GM12878 (cell line): Measurements from ENCODE around the gene VANGL1. TPM values are rescaled to one million over a fixed set of nuclear protein-coding genes. Genes with fewer than 3 reads are reported as not detected.

Experiments used
- ATAC-seq: fragments of 200-7000 bp; cut with Tn5 transposase; 3 replicates; pipeline ENCODE4 v1.9.1; 2020; ENCODE audit warnings: mild to moderate bottlenecking, moderate library complexity
- BruUV-seq: library from RNA; stranded (reverse); fragments of 400-500 nt; replicated peaks from 2 replicates; lab custom pipeline; 2021; lab: Mats Ljungman, UMichigan
- CTCF ChIA-PET: fragments of 300-600 bp; sonication (Branson Sonifier 250); formaldehyde crosslinking; extraction: SDS; loops from one replicate; lab custom pipeline; 2021; ENCODE audit warnings: inconsistent platforms; lab: Yijun Ruan, JAX
- POLR2A ChIA-PET: fragments of 350-600 bp; formaldehyde crosslinking; extraction: SDS; loops from one replicate; lab custom pipeline; 2021; ENCODE audit warnings: inconsistent platforms; lab: Charles Lee
- RAD21 ChIA-PET: fragments of 300-600 bp; sonication (Branson Sonifier 250); formaldehyde crosslinking; loops from one replicate; lab custom pipeline; 2023; ENCODE audit warnings: antibody characterized with exemption; ENCODE audit not compliant: unreplicated experiment; lab: Charles Lee
- SMC1A ChIA-PET: fragments of 300-600 bp; sonication (Branson Sonifier 250); formaldehyde crosslinking; loops from one replicate; lab custom pipeline; 2023; ENCODE audit not compliant: unreplicated experiment, uncharacterized antibody; lab: Charles Lee
- DNase-seq: peaks from one replicate; pipeline ENCODE4 v3.0.0-alpha.2; 2011; ENCODE audit warnings: low read depth, low spot score
- FAIRE-seq: peaks from 3 replicates; lab custom pipeline; 2011; peaks lifted over from hg19 to GRCh38; lab: Jason Lieb, UNC
- H2AFZ ChIP-seq: 2 replicates; pipeline ENCODE4 v1.6.0; 2011; ENCODE audit warnings: low read depth, low read length, control low read depth; ENCODE audit not compliant: control insufficient read depth
- H3K27ac ChIP-seq: 2 replicates; pipeline ENCODE4 v1.5.1; 2011; ENCODE audit warnings: control low read depth; ENCODE audit not compliant: control insufficient read depth, insufficient read depth
- H3K27me3 ChIP-seq, 2 experiments: replicated peaks in 1 of 2; 2 replicates each; pipeline versions ENCODE4 v1.6.0 to v1.6.1; 2011; ENCODE audit warnings: low read length in 1 of 2; ENCODE audit not compliant: control insufficient read depth in 2 of 2, insufficient read depth in 2 of 2
- H3K36me3 ChIP-seq, 2 experiments: 2 replicates each; pipeline ENCODE4 v1.5.1; 2011; ENCODE audit warnings: low read length in 1 of 2; ENCODE audit not compliant: control insufficient read depth in 2 of 2, insufficient read depth in 2 of 2
- H3K4me1 ChIP-seq: 2 replicates; pipeline ENCODE4 v1.6.1; 2011; ENCODE audit warnings: mild to moderate bottlenecking, low read length, moderate library complexity, mixed read lengths; ENCODE audit not compliant: control insufficient read depth, insufficient read depth
- H3K4me2 ChIP-seq: 2 replicates; pipeline ENCODE4 v1.6.0; 2011; ENCODE audit warnings: control low read depth; ENCODE audit not compliant: control insufficient read depth, insufficient read depth
- H3K4me3 ChIP-seq: fragments of 200-600 bp; sonication (generic); 2 replicates; pipeline ENCODE4 v1.5.1; 2016
- H3K79me2 ChIP-seq: 2 replicates; pipeline ENCODE4 v1.6.0; 2011; ENCODE audit warnings: low read length; ENCODE audit not compliant: control insufficient read depth, insufficient read depth
- H3K9ac ChIP-seq: 2 replicates; pipeline ENCODE4 v1.8.0; 2011; ENCODE audit warnings: low read length, control low read depth, mixed read lengths; ENCODE audit not compliant: control insufficient read depth, insufficient read depth
- H3K9me3 ChIP-seq: replicated peaks from 3 replicates; pipeline ENCODE4 v1.5.1; 2011; ENCODE audit warnings: mild to moderate bottlenecking, low read length; ENCODE audit not compliant: control insufficient read depth, insufficient read depth
- H4K20me1 ChIP-seq: 2 replicates; pipeline ENCODE4 v1.6.0; 2011; ENCODE audit not compliant: control insufficient read depth, insufficient read depth
- ATF2 ChIP-seq: IDR thresholded peaks from 2 replicates; pipeline ENCODE4 v1.6.1; 2012; ENCODE audit warnings: low read length, inconsistent platforms
- BCL11A ChIP-seq: IDR thresholded peaks from 2 replicates; pipeline ENCODE4 v1.6.1; 2011; ENCODE audit warnings: low read depth, low read length
- BCLAF1 ChIP-seq: fragments of 450-650 bp; IDR thresholded peaks from 2 replicates; pipeline ENCODE4 v1.6.1; 2017; ENCODE audit warnings: antibody characterized with exemption, mild to moderate bottlenecking, moderate library complexity
- CBX5 ChIP-seq: sonication (generic); IDR thresholded peaks from 2 replicates; pipeline ENCODE4 v1.6.1; 2016; ENCODE audit warnings: low read depth, moderate library complexity, mild to moderate bottlenecking, inconsistent platforms
- HSF1 ChIP-seq: fragments of 150-350 bp; IDR thresholded peaks from 2 replicates; pipeline ENCODE4 v1.6.1; 2014; ENCODE audit warnings: mild to moderate bottlenecking, low read depth, low read length
- KAT2A ChIP-seq: conservative IDR thresholded peaks from 2 replicates; pipeline ENCODE4 v1.6.1; 2011; ENCODE audit warnings: low read depth, low read length; ENCODE audit not compliant: control insufficient read depth
- MTA3 ChIP-seq: IDR thresholded peaks from 2 replicates; pipeline ENCODE4 v1.6.1; 2012; ENCODE audit warnings: low read length, inconsistent platforms, borderline replicate concordance
- SP1 ChIP-seq: IDR thresholded peaks from one replicate; pipeline ENCODE4 v1.6.1; 2011; ENCODE audit warnings: low read depth, low read length
- USF1 ChIP-seq: IDR thresholded peaks from 2 replicates; pipeline ENCODE4 v1.6.1; 2011; ENCODE audit warnings: borderline replicate concordance, low read depth, mild to moderate bottlenecking, moderate library complexity, mixed read lengths, low read length; ENCODE audit not compliant: insufficient read depth; ENCODE audit errors: extremely low read length
- WGBS: methylation state at CpG from one replicate; pipeline ENCODE4 v1.1.6; 2016; ENCODE audit warnings: low lambda C conversion rate; ENCODE audit not compliant: insufficient replicate concordance, insufficient coverage; ENCODE audit errors: missing lambda C conversion rate; 5-methylcytosine and 5-hydroxymethylcytosine counted together
- in situ Hi-C: fragments of 300-500 bp; cut with MboI; formaldehyde crosslinking; loops from 9 replicates; pipeline ENCODE4 v1.14.3; 2018; ENCODE audit warnings: mixed read lengths
- intact Hi-C: fragments of 100-400 bp; cut with micrococcal nuclease; formaldehyde crosslinking; loops from one replicate; pipeline ENCODE4 v1.14.2; 2022; ENCODE audit not compliant: unreplicated experiment
- polyA plus RNA-seq, 11 experiments: library from polyadenylated mRNA; depleted of rRNA in 4 of 11; unstranded in 6 of 11; stranded (reverse) in 5 of 11; fragments of >200 nt; fragmentation: Nextera tagmentation in 4 of 11; fragmentation: Illumina TruSeq in 1 of 11; extraction: Ambion mirVana in 4 of 11; extraction: Trizol in 1 of 11; gene quantifications; 1 replicate in 1 of 11; 2 replicates in 10 of 11; pipeline versions ENCODE4 v1.2.1 to v1.2.3, GENCODE V29; 2011 to 2016; ENCODE audit warnings: inconsistent platforms in 2 of 11, missing spikeins in 2 of 11, low read depth in 1 of 11
- total RNA-seq, 4 experiments: library from RNA; depleted of rRNA in 3 of 4; stranded (reverse); fragments of >200 nt in 3 of 4; fragmentation: Illumina TruSeq in 1 of 4; extraction: Trizol in 1 of 4; gene quantifications; 2 replicates each; pipeline versions ENCODE4 v1.2.1 to v1.2.3, GENCODE V29; 2013 to 2021
- TF ChIP-seq, protein P1 (sequence below): fragments of 450-650 bp; IDR thresholded peaks from 2 replicates; pipeline ENCODE4 v1.6.1; 2016; ENCODE audit warnings: mild to moderate bottlenecking
- TF ChIP-seq, protein P2 (sequence below): fragments of 450-650 bp; conservative IDR thresholded peaks from 2 replicates; pipeline ENCODE4 v1.6.1; 2017; ENCODE audit warnings: mild to moderate bottlenecking, moderate library complexity

The VANGL1 gene
- total and polyA plus RNA-seq, 10 of the 15 experiments (the other 5 are each of a cell fraction or from before 2014, with no cell fraction given): 0.71 to 12.9 (median 6.3) TPM

- DNase-seq: no peak
- SMC1A ChIA-PET: no interaction called here
- WGBS: 96% methylated on average over 14 of the region's 14 CpGs
- Histone ChIP-seq H3K9ac (no peak overlapping the region), H2AFZ (no peak overlapping the region), H3K4me3 (no peak overlapping the region), H3K27ac (no peak overlapping the region), H3K4me2 (no peak overlapping the region), H3K27me3 (no peaks in the 10 kb centered on the region), H4K20me1 (no peaks in the 10 kb centered on the region), H3K4me1 (peaks cover under 1% of the 10 kb centered on the region), H3K36me3 (peaks cover 3 to 13% of the 10 kb centered on the region in 2 experiments; a peak in 3 of 4 replicates), H3K9me3 (no peaks in the 10 kb centered on the region), H3K79me2 (no peaks in the 10 kb centered on the region)
- no TSS peak for BruUV-seq
- POLR2A ChIA-PET: no interaction called here
- CTCF ChIA-PET: interaction anchor here (0.7 kb wide), 1 partner anchor 14 kb away, joined by 3 read pairs; no protein-coding TSS in a partner anchor
- RAD21 ChIA-PET: no interaction called here
- ATAC-seq: no peak
- no peak for FAIRE-seq
- in situ Hi-C loops: no loop called here
- intact Hi-C loops: no loop called here
- no peak for TF ChIP-seq ATF2
- no peak for TF ChIP-seq CBX5
- no peak for TF ChIP-seq KAT2A
- TF ChIP-seq BCL11A: no peak
- TF ChIP-seq, protein P1, sequence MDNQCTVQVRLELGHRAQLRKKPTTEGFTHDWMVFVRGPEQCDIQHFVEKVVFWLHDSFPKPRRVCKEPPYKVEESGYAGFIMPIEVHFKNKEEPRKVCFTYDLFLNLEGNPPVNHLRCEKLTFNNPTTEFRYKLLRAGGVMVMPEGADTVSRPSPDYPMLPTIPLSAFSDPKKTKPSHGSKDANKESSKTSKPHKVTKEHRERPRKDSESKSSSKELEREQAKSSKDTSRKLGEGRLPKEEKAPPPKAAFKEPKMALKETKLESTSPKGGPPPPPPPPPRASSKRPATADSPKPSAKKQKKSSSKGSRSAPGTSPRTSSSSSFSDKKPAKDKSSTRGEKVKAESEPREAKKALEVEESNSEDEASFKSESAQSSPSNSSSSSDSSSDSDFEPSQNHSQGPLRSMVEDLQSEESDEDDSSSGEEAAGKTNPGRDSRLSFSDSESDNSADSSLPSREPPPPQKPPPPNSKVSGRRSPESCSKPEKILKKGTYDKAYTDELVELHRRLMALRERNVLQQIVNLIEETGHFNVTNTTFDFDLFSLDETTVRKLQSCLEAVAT: no peak
- no peak for TF ChIP-seq BCLAF1
- no peak for TF ChIP-seq SP1
- TF ChIP-seq, protein P2, sequence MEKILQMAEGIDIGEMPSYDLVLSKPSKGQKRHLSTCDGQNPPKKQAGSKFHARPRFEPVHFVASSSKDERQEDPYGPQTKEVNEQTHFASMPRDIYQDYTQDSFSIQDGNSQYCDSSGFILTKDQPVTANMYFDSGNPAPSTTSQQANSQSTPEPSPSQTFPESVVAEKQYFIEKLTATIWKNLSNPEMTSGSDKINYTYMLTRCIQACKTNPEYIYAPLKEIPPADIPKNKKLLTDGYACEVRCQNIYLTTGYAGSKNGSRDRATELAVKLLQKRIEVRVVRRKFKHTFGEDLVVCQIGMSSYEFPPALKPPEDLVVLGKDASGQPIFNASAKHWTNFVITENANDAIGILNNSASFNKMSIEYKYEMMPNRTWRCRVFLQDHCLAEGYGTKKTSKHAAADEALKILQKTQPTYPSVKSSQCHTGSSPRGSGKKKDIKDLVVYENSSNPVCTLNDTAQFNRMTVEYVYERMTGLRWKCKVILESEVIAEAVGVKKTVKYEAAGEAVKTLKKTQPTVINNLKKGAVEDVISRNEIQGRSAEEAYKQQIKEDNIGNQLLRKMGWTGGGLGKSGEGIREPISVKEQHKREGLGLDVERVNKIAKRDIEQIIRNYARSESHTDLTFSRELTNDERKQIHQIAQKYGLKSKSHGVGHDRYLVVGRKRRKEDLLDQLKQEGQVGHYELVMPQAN: no peak
- TF ChIP-seq MTA3: no peak
- no peak for TF ChIP-seq HSF1
- no peak for TF ChIP-seq USF1
These were observed 43.4 kb downstream of the VANGL1 start for GRCh38 chr1:115685029-115685705.
